ENCODE measurements around the gene C1orf53. TPM values are rescaled to one million over a fixed set of nuclear protein-coding genes. Genes with fewer than 3 reads are reported as not detected.

The C1orf53 gene
- polyA plus RNA-seq, 1 of the 3 experiments (the other 2 are of a cell fraction): 24.9 TPM

- Histone ChIP-seq H3K4me3 (ENCODE audit: low read depth in 2 of 2, low read length in 1 of 2) (no peak overlapping the region; a peak in 1 of 4 replicates), H3K9me3 (no peaks in the 10 kb centered on the region), H3K9ac (no peak overlapping the region), H3K27me3 (ENCODE audit: insufficient read depth) (no peaks in the 10 kb centered on the region), H3K9me2 (no peaks in the 10 kb centered on the region), H3F3A (replicated peaks; ENCODE audit: insufficient read depth) (no peaks in the 10 kb centered on the region), H2AFZ (ENCODE audit: low read depth) (no peak overlapping the region), H3K79me2 (ENCODE audit: insufficient read depth) (peaks cover 6% of the 10 kb centered on the region), H3K4me1 (ENCODE audit: control insufficient read depth in 1 of 2, insufficient read depth in 2 of 2, low read depth in 1 of 2, low read length in 1 of 2) (no peaks in the 10 kb centered on the region; a peak in 2 of 4 replicates), H4K20me1 (ENCODE audit: insufficient read depth) (no peaks in the 10 kb centered on the region), H3K36me3 (replicated peaks in 1 of 2; ENCODE audit: control insufficient read depth in 1 of 2, insufficient read depth in 2 of 2, low read length in 1 of 2) (peaks cover 36 to 79% of the 10 kb centered on the region in 2 experiments), H3K27ac (ENCODE audit: low read depth in 2 of 2, low read length in 1 of 2) (no peak overlapping the region; a peak in 1 of 4 replicates), H3K4me2 (no peak overlapping the region)
- WGBS (ENCODE audit: low lambda C conversion rate): 56% methylated on average over 4 of the region's 4 CpGs
- TF ChIP-seq TCF12 (IDR thresholded peaks at IDR 0.05) (no peak), SMC3 (IDR thresholded peaks at IDR 0.05; ENCODE audit: low read depth, low read length) (peak; percentile 70), RAD21 (IDR thresholded peaks at IDR 0.05; ENCODE audit: low read length) (peak; percentile 80), CTCF (IDR thresholded peaks at IDR 0.05) (peak; percentile 90)
- TF ChIP-seq, protein P1, sequence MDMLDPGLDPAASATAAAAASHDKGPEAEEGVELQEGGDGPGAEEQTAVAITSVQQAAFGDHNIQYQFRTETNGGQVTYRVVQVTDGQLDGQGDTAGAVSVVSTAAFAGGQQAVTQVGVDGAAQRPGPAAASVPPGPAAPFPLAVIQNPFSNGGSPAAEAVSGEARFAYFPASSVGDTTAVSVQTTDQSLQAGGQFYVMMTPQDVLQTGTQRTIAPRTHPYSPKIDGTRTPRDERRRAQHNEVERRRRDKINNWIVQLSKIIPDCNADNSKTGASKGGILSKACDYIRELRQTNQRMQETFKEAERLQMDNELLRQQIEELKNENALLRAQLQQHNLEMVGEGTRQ (IDR thresholded peaks at IDR 0.05; ENCODE audit: borderline replicate concordance, low read depth, low read length): no peak
- ChIA-PET CTCF (interaction anchor here (0.7 to 2.3 kb wide), 15 partner anchors 8 to 525 kb away, joined by 3 to 26 read pairs (median 5); no protein-coding TSS in a partner anchor), POLR2A (no interaction called here)
- peak; percentile 74 for DNase-seq
These were observed 22.2 kb downstream of the C1orf53 start for GRCh38 chr1:197924516-197925123.

DNA sequence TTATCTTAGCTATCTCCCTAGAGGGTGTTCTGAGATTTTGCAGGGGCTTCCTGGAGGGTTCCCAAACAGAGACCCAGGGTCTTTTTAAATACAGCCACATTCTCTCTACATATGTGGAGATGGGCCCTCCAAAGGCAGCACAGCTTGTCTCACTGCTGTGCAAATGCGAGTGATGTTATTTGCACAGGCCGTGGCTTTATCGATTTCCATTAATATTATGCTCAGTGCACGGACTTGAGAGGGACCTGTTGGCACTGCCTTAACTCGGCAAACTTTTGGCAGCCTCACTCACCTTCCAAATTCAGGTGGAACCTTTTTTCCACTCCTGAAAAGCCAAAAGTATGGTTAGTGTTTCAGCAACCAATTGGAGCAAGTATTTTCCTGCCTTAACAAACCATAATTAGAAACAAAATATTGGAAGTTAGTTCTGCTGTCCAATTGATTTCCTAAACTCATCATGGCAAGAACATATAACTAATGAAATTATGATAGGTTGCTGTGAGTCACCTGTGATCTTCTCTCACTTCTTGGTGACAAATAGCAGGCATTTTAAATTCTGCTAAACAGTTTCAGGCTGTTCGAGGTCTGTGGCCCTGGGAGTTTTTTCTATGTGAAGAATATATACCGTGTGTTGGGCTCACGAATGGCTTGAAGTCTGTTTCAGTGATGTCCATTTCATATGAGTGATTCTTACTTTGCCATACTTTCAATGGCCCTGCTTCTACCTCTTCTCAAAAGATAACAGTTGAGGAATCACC is 25.7 kb downstream of the C1orf53 start:
- no peak overlapping the region for H3K4me2 ChIP-seq
- ChIA-PET CTCF (interaction anchor here (0.7 to 2.9 kb wide), 5 partner anchors 10 to 407 kb away, joined by 3 to 14 read pairs (median 7); partner anchors contain the start of gene LHX9), POLR2A (no interaction called here)
- no peaks in the 10 kb centered on the region for H3K27me3 ChIP-seq (ENCODE audit: insufficient read depth)
- H3F3A ChIP-seq (replicated peaks; ENCODE audit: insufficient read depth): peaks cover 5% of the 10 kb centered on the region
- peaks cover 59 to 87% of the 10 kb centered on the region in 2 experiments for H3K36me3 ChIP-seq (replicated peaks in 1 of 2; ENCODE audit: control insufficient read depth in 1 of 2, insufficient read depth in 2 of 2, low read length in 1 of 2)
- H3K9me2 ChIP-seq: no peaks in the 10 kb centered on the region
- H3K4me1 ChIP-seq (ENCODE audit: control insufficient read depth in 1 of 2, insufficient read depth in 2 of 2, low read depth in 1 of 2, low read length in 1 of 2): peaks cover 0 to under 1% of the 10 kb centered on the region in 2 experiments; a peak in 1 of 4 replicates
- H4K20me1 ChIP-seq (ENCODE audit: insufficient read depth): no peaks in the 10 kb centered on the region
- 86% methylated on average over 8 of the region's 8 CpGs for WGBS (ENCODE audit: low lambda C conversion rate)
- no peak overlapping the region for H3K9ac ChIP-seq
- no peak overlapping the region for H2AFZ ChIP-seq (ENCODE audit: low read depth)
- no peaks in the 10 kb centered on the region for H3K9me3 ChIP-seq
- H3K4me3 ChIP-seq (ENCODE audit: low read depth in 2 of 2, low read length in 1 of 2): no peak overlapping the region
- DNase-seq: no peak
- no peak overlapping the region for H3K27ac ChIP-seq (ENCODE audit: low read depth in 2 of 2, low read length in 1 of 2)
- H3K79me2 ChIP-seq (ENCODE audit: insufficient read depth): no peaks in the 10 kb centered on the region
- TF ChIP-seq IRF3 (IDR thresholded peaks at IDR 0.05; ENCODE audit: low read depth, low read length): no peak
- TF ChIP-seq CTCF (IDR thresholded peaks at IDR 0.05): no peak
- TF ChIP-seq, protein P2, sequence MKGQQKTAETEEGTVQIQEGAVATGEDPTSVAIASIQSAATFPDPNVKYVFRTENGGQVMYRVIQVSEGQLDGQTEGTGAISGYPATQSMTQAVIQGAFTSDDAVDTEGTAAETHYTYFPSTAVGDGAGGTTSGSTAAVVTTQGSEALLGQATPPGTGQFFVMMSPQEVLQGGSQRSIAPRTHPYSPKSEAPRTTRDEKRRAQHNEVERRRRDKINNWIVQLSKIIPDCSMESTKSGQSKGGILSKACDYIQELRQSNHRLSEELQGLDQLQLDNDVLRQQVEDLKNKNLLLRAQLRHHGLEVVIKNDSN (IDR thresholded peaks at IDR 0.05; ENCODE audit: borderline replicate concordance, low read depth): no peak
- no peak for TF ChIP-seq SIN3A (IDR thresholded peaks at IDR 0.05; ENCODE audit: borderline replicate concordance, low read depth, low read length)
- no peak for TF ChIP-seq GABPA (IDR thresholded peaks at IDR 0.05; ENCODE audit: low read depth)
- TF ChIP-seq TCF12 (IDR thresholded peaks at IDR 0.05): no peak
- TF ChIP-seq NRF1 (IDR thresholded peaks at IDR 0.05; ENCODE audit: low read depth, low read length): no peak
- TF ChIP-seq, protein P3, sequence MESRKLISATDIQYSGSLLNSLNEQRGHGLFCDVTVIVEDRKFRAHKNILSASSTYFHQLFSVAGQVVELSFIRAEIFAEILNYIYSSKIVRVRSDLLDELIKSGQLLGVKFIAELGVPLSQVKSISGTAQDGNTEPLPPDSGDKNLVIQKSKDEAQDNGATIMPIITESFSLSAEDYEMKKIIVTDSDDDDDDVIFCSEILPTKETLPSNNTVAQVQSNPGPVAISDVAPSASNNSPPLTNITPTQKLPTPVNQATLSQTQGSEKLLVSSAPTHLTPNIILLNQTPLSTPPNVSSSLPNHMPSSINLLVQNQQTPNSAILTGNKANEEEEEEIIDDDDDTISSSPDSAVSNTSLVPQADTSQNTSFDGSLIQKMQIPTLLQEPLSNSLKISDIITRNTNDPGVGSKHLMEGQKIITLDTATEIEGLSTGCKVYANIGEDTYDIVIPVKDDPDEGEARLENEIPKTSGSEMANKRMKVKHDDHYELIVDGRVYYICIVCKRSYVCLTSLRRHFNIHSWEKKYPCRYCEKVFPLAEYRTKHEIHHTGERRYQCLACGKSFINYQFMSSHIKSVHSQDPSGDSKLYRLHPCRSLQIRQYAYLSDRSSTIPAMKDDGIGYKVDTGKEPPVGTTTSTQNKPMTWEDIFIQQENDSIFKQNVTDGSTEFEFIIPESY (IDR thresholded peaks at IDR 0.05; ENCODE audit: borderline replicate concordance, low read depth): no peak
- TF ChIP-seq NFIC (IDR thresholded peaks at IDR 0.05; ENCODE audit: borderline replicate concordance): no peak
- no peak for TF ChIP-seq JUND (IDR thresholded peaks at IDR 0.05)
- no peak for TF ChIP-seq SMC3 (IDR thresholded peaks at IDR 0.05; ENCODE audit: low read depth, low read length)
- TF ChIP-seq TEAD4 (IDR thresholded peaks at IDR 0.05; ENCODE audit: borderline replicate concordance, insufficient read depth): no peak
- TF ChIP-seq CHD2 (IDR thresholded peaks at IDR 0.05; ENCODE audit: low read length, partially characterized antibody): no peak
